Spinal cord (tissue), 10 donors: ENCODE results near the gene WASHC2A. TPM values are rescaled to one million over a fixed set of nuclear protein-coding genes. Genes with fewer than 3 reads are reported as not detected.
"Not testable (repeated sequence)": the region's sequence is repeated elsewhere in the genome, so short reads cannot be mapped to it uniquely, and the experiment has no call there.

ENCODE experiments used
- DNase-seq, 6 donors: peaks; one replicate each; pipeline versions ENCODE4 v3.0.0 to v3.0.0-alpha.2; 2013 to 2015; ENCODE audit warnings: low spot score in 6 of 6, low read depth in 4 of 6
- H3K27ac ChIP-seq: one replicate; pipeline ENCODE4 v1.5.1; 2013; ENCODE audit warnings: low read depth, low read length, control low read depth
- H3K27me3 ChIP-seq: one replicate; pipeline ENCODE4 v1.6.1; 2013; ENCODE audit warnings: low read length; ENCODE audit not compliant: control insufficient read depth, insufficient read depth
- H3K36me3 ChIP-seq: one replicate; pipeline ENCODE4 v1.6.1; 2013; ENCODE audit warnings: low read length; ENCODE audit not compliant: control insufficient read depth, insufficient read depth
- H3K4me1 ChIP-seq: one replicate; pipeline ENCODE4 v1.6.1; 2013; ENCODE audit warnings: low read length; ENCODE audit not compliant: control insufficient read depth, insufficient read depth
- H3K4me3 ChIP-seq: one replicate; pipeline ENCODE4 v1.5.1; 2013; ENCODE audit warnings: low read depth, low read length, control low read depth
- H3K9me3 ChIP-seq: one replicate; pipeline ENCODE4 v1.6.1; 2013; ENCODE audit warnings: low read length; ENCODE audit not compliant: control insufficient read depth, insufficient read depth
- WGBS: methylation state at CpG from one replicate; pipeline ENCODE4 v1.1.5; 2013; ENCODE audit warnings: missing lambda C conversion rate; ENCODE audit not compliant: insufficient coverage; 5-methylcytosine and 5-hydroxymethylcytosine counted together
- polyA plus RNA-seq, 2 donors: library from polyadenylated mRNA; unstranded; fragments of 120-200 nt; gene quantifications; one replicate each; pipeline ENCODE4 v1.2.1, GENCODE V29; 2013; ENCODE audit not compliant: insufficient read length in 2 of 2
- total RNA-seq, 2 donors: library from RNA; depleted of rRNA in 1 of 2; stranded (reverse); fragments of 120-200 nt in 1 of 2; fragments of >200 nt in 1 of 2; gene quantifications; one replicate each; pipeline versions ENCODE4 v1.2.3 to v1.2.4, GENCODE V29; 2013 to 2014
- donor health status: healthy.

The WASHC2A gene
- total and polyA plus RNA-seq, 4 donors, result 37.4 to 42.9 (median 39.9) TPM

DNA sequence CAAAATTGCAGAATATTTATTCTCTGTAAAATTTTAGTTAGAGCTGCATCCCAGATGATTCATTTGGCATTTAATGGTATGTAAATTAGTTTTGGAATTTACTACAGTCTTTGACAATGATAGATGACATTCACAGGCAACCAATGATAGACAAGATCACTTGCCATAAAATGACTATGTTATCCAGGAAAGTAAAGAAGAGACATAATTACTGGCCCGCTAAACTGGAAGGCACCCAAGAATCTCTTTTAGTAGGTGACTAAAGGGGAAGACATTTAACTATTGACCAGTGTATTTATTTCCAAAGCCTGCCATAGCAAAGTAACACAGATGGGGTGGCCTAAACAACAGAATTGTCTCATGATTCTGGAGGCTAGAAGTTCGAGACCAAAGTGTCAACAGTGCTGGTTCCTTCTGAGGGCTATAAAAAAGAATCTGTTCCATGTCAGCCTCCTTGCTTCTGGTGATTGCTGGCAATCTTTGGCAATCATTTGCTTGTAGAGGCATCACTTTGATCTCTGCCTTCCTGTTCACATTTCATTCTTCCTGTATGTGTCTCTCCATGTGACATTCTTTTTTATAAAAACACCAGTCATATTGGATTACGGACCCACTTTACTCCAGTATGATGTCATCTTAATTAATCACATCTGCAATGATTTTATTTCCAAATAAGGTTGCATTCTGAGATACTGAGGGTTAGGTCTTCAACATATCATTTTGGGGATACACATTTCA, 107.2 kb downstream of the WASHC2A start:
- H3K27ac ChIP-seq, H3K27me3 ChIP-seq, H3K36me3 ChIP-seq, H3K4me1 ChIP-seq, H3K9me3 ChIP-seq, H3K4me3 ChIP-seq: not testable (repeated sequence)
- peak in 1 of 6 donors; percentile 2 for DNase-seq
- WGBS, result no CpG with 5 or more reads among the region's 3 CpGs

Other genes starting within 250 kb of the WASHC2A start
- 10 to 100 TPM; 46.2 to 69.5 TPM for gene PARG, start 125.9 kb upstream of the WASHC2A start, total RNA-seq
- 10 to 100 TPM; 27.4 to 27.8 TPM for gene PARG, start 125.9 kb upstream of the WASHC2A start, polyA plus RNA-seq
- 10 to 100 TPM; 17.5 to 19.2 TPM for gene TIMM23B, start 125.9 kb upstream of the WASHC2A start, total RNA-seq
- gene TIMM23B, start 125.9 kb upstream of the WASHC2A start, polyA plus RNA-seq, result 10 to 100 TPM in 1 of 2 donors, 1 to 10 TPM in 1; 8.9 to 23.3 TPM
- gene AGAP6, start 79.5 kb upstream of the WASHC2A start, total RNA-seq, result 10 to 100 TPM in 1 of 2 donors, 1 to 10 TPM in 1; 5.4 to 14.3 TPM
- 10 to 100 TPM; 21.7 to 37.3 TPM for gene AGAP6, start 79.5 kb upstream of the WASHC2A start, polyA plus RNA-seq
- 1 to 10 TPM; 3.5 to 6.1 TPM for gene ASAH2, start 183.6 kb downstream of the WASHC2A start, total RNA-seq
- 1 to 10 TPM; 2.5 to 2.6 TPM for gene ASAH2, start 183.6 kb downstream of the WASHC2A start, polyA plus RNA-seq